ENCODE data around the gene ART5. TPM values are rescaled to one million over a fixed set of nuclear protein-coding genes. Genes with fewer than 3 reads are reported as not detected.

The ART5 gene, protein sequence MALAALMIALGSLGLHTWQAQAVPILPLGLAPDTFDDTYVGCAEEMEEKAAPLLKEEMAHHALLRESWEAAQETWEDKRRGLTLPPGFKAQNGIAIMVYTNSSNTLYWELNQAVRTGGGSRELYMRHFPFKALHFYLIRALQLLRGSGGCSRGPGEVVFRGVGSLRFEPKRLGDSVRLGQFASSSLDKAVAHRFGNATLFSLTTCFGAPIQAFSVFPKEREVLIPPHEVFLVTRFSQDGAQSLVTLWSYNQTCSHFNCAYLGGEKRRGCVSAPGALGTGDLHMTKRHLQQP
- not detected in 2 replicates for total RNA-seq

DNA sequence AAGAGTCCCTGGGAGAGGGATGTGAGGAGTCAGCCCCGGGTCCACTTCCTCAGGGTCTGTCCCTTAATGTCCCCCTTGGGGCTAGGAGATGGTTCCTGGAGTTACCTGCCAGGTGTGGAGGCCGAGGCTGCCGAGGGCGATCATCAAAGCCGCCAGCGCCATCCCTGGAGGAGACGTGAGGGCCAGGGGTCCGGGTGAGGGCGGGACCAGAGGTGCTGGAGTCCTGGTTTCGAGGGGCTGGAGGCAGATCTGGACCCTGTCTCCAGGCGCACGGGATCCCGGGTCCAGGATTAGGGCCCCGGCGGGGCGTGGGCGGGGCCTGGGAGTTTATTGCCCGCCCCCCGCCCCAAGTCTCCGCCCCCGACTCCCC lies at the start of gene ART5:
TSS of gene ART5 (minus strand) at position 292 of the 370 bp plus-strand sequence. CDS start at position 162, 130 bp downstream.

DNA sequence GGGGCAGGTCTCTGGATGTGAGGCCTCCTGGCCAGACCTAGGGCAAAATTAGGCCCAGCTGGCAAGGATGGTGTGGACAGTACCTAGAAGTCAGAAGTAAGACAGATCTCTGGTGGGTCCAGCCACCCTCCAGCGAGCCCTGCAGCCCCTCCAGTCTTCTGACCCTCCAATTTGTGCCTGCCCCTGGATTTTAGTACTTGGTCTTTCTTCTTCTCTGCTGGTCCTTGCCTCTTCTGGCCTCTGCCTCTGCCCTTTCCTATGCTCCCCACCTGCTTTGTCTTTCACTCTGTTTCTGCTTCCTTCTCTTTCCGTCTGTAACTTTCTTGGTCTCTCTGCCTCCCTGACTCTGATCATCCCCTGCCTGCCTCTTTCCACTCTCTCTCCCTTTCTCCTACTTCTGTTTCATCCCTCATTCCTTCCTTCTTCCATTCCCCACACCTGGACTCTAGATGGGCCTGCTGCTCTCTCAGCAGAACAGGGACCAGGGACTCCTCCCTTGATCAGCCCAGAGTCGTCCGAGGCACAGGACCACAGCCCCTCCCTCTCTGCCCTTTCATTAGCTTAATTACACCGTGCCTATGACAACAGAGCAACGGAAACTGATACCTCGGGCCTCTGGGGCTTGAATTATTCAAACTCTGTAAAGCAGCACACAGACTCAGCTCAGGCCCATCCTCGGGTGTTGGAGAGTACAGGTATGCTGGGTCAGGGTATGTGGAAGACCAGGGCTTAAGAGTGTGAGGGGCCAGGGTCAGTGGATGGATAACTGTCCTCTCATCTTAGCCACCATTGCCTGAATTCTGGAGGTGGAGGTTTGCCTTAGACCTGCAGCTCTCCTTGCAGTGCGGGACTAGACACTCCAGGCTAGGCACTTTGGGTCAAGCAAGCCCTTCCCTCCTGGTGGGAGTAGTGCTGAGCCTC lies 29.8 kb upstream of the ART5 start, which contains the start of gene CHRNA10:
TSS of gene CHRNA10 (minus strand) at position 51 of the 921 bp plus-strand sequence. CDS start 72 bp downstream, outside the sequence.

DNA sequence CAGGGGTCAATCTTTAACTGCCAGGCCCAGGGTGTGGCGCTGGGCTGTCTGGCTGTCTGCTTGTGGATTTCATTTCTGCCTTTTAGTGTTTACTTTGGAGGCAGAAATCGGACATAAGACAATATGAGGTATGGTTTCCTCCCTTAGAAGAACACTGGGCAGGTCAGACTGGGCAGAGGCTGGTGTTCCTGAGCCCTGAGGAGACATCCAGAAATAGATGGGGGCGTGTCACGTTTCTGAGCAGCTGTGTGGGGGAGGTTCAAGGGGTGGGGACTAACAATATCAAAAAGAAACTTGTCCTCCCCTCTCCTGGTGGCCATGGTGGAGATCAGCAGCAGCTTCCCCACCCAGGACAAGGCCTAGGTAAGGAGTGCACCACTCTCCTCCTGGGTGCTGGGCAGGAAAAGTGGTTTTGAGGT lies 3.0 kb upstream of the ART5 start, which contains the start of gene ART1:
TSS of gene ART1 (plus strand) at position 312 of the 419 bp plus-strand sequence. CDS start 14,086 bp downstream, outside the sequence.

Other genes with a start within 250 kb of the ART5 start
- gene ART1, start 3.1 kb upstream of the ART5 start, total RNA-seq: not detected in 2 replicates
- 0.16 and 0.94 TPM in 2 replicates for gene CHRNA10, start 29.4 kb upstream of the ART5 start, total RNA-seq
- 62.2 and 124 TPM in 2 replicates for gene NUP98, start 155.6 kb upstream of the ART5 start, total RNA-seq
- gene PGAP2, start 166.6 kb upstream of the ART5 start, total RNA-seq: 6.8 and 13.0 TPM in 2 replicates
- 11.0 and 19.6 TPM in 2 replicates for gene RHOG, start 199.0 kb upstream of the ART5 start, total RNA-seq
- gene STIM1, start 213.7 kb upstream of the ART5 start, total RNA-seq: 19.4 and 48.3 TPM in 2 replicates